Uterus (tissue), 4 donors: ENCODE results near the gene ABCA5. TPM values are rescaled to one million over a fixed set of nuclear protein-coding genes. Genes with fewer than 3 reads are reported as not detected.

Source experiments
- DNase-seq, 2 donors: peaks; one replicate each; pipeline ENCODE4 v3.0.0-alpha.2; 2019 to 2020
- H3K27ac ChIP-seq, 2 donors: fragments of 200-600 bp; sonication (generic); 1 replicate in 1 of 2; 2 replicates in 1 of 2; pipeline ENCODE4 v1.5.1; 2016 to 2018
- H3K27me3 ChIP-seq, 2 donors: fragments of 200-600 bp; sonication (generic); one replicate each; pipeline ENCODE4 v1.5.1; 2018 to 2019; ENCODE audit warnings: control low read depth in 1 of 2
- H3K36me3 ChIP-seq, 2 donors: fragments of 200-600 bp; sonication (generic); one replicate each; pipeline ENCODE4 v1.5.1; 2019; ENCODE audit warnings: control low read depth in 1 of 2
- H3K4me1 ChIP-seq, 2 donors: fragments of 200-600 bp; sonication (generic); one replicate each; pipeline ENCODE4 v1.5.1; 2018 to 2019; ENCODE audit warnings: control low read depth in 1 of 2
- H3K4me3 ChIP-seq, 2 donors: fragments of 200-600 bp; sonication (generic); 1 replicate in 1 of 2; 2 replicates in 1 of 2; pipeline ENCODE4 v1.5.1; 2018 to 2019; ENCODE audit warnings: mild to moderate bottlenecking in 1 of 2
- H3K9me3 ChIP-seq, 2 donors: fragments of 200-600 bp; sonication (generic); one replicate each; pipeline ENCODE4 v1.5.1; 2019; ENCODE audit warnings: control low read depth in 1 of 2
- CTCF ChIP-seq, 4 experiments: fragments of 200-600 bp in 2 of 4; fragments of 450-650 bp in 2 of 4; sonication (generic) in 2 of 4; IDR thresholded peaks; one replicate each; pipeline ENCODE4 v1.5.1; 2016 to 2019; ENCODE audit warnings: antibody characterized with exemption in 4 of 4, mild to moderate bottlenecking in 2 of 4, moderate library complexity in 1 of 4
- POLR2A ChIP-seq, 2 donors: fragments of 450-650 bp; IDR thresholded peaks; one replicate each; pipeline ENCODE4 v1.6.1; 2016; ENCODE audit warnings: antibody characterized with exemption in 2 of 2, mild to moderate bottlenecking in 1 of 2, moderate library complexity in 1 of 2
- intact Hi-C: fragments of 100-400 bp; cut with DNase I; formaldehyde crosslinking; loops from one replicate; pipeline ENCODE4 v1.15.1; 2023; ENCODE audit warnings: low total_unique reads
- total RNA-seq, 4 donors: library from RNA; depleted of rRNA in 3 of 4; stranded (reverse); fragments of >200 nt in 3 of 4; gene quantifications; one replicate each; pipeline versions ENCODE4 v1.1.0 to v1.2.4, GENCODE V29; 2014 to 2023
- donor health status: DM: yes; HTN: yes; CAD: no.

The ABCA5 gene
- total RNA-seq, 4 donors from 2014 or later: 5.9 to 50.9 (median 36.3) TPM

- TF ChIP-seq CTCF (IDR thresholded peaks at IDR 0.05) (no peak), POLR2A (IDR thresholded peaks at IDR 0.05) (no peak)
- no peaks in the 10 kb centered on the region for H3K9me3 ChIP-seq
- intact Hi-C loops: no loop called here
- H3K4me1 ChIP-seq: no peaks in the 10 kb centered on the region
- H3K4me3 ChIP-seq: no peak overlapping the region
- H3K27me3 ChIP-seq: no peaks in the 10 kb centered on the region
- H3K27ac ChIP-seq: no peak overlapping the region
- DNase-seq: no peak
- no peaks in the 10 kb centered on the region for H3K36me3 ChIP-seq
Measured at GRCh38 chr17:69363488-69364210, 36.7 kb upstream of the ABCA5 start.

DNA sequence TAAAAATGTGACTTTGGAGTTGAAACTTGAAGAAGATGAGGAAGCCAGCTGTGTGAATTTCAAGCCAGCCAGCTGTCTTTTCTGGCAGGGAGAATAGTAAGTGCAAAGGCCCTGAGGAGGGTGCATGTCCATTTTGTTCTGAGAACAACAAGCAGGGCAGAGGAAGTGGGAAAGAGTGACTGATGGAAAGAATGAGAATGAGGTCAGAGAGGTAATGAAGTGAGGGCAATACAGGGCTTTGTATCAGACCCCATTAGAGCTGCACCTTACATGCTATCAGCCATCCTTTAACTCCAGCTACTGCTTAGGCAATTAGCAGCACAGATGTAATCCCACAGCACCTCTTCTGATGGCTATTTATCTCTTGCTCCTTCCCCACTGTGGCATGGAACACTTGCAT lies 34.2 kb upstream of the ABCA5 start:
- no peak overlapping the region for H3K27ac ChIP-seq
- no peaks in the 10 kb centered on the region for H3K27me3 ChIP-seq
- TF ChIP-seq POLR2A (IDR thresholded peaks at IDR 0.05) (no peak), CTCF (IDR thresholded peaks at IDR 0.05) (no peak)
- H3K36me3 ChIP-seq: no peaks in the 10 kb centered on the region
- H3K4me1 ChIP-seq: no peaks in the 10 kb centered on the region
- intact Hi-C loops: no loop called here
- H3K9me3 ChIP-seq: no peaks in the 10 kb centered on the region
- DNase-seq: no peak
- H3K4me3 ChIP-seq: no peak overlapping the region

DNA sequence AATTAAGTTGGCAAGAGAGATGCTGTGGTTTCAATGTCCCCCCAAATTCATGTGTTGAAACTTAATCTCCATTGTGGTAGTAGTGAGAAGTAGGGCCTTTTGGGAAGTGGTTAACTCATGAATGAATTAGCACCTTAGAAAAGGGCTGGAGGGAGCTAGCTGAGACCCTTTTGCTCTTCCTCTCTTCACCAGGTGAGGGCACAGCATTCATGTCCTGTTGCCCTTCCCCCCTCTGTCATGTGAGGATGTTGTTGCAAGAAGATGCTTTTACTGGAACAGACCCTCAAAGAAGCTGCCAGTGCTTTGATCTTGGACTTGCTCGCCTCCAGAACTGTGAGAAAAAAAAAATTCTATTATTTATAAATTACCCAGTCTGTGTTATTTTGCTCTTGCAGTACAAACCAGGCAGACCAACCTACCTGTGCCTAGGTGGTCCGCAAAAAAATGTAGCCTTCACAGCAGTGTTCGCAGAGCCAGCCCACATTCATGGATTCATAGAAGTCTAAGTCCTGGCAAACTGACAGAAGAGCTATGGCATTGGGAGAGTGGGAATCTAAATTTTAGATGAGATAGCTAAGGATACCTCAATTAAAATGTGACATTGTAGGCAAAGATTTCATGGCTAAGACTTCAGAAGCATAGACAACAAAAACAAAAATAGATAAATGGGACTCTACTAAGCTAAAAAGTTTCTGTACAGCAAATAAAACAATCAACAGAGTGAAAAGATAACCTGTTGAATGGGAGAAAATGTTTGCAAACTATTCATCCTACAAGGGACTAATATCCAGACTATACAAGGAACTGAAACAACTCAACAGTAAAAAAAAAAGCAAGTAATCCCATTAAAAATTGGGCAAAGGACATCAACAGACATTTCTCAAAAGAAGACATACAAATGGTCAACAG lies 32.0 kb upstream of the ABCA5 start:
- Histone ChIP-seq H3K9me3 (no peaks in the 10 kb centered on the region), H3K4me1 (no peaks in the 10 kb centered on the region), H3K27ac (no peak overlapping the region), H3K4me3 (no peak overlapping the region), H3K36me3 (no peaks in the 10 kb centered on the region), H3K27me3 (no peaks in the 10 kb centered on the region)
- no peak for DNase-seq
- intact Hi-C loops: no loop called here
- TF ChIP-seq POLR2A (IDR thresholded peaks at IDR 0.05): no peak
- TF ChIP-seq CTCF (IDR thresholded peaks at IDR 0.05): no peak

- no peak overlapping the region for H3K27ac ChIP-seq
- DNase-seq: no peak
- H3K9me3 ChIP-seq: no peaks in the 10 kb centered on the region
- no peaks in the 10 kb centered on the region for H3K27me3 ChIP-seq
- no peaks in the 10 kb centered on the region for H3K36me3 ChIP-seq
- TF ChIP-seq POLR2A (IDR thresholded peaks at IDR 0.05) (no peak), CTCF (IDR thresholded peaks at IDR 0.05) (no peak)
- no peaks in the 10 kb centered on the region for H3K4me1 ChIP-seq
- no peak overlapping the region for H3K4me3 ChIP-seq
- intact Hi-C loops: no loop called here
Measured at GRCh38 chr17:69357701-69358100, 30.8 kb upstream of the ABCA5 start.

- DNase-seq: no peak
- H3K36me3 ChIP-seq: no peaks in the 10 kb centered on the region
- no peaks in the 10 kb centered on the region for H3K9me3 ChIP-seq
- H3K27ac ChIP-seq: no peak overlapping the region
- intact Hi-C loops: no loop called here
- no peaks in the 10 kb centered on the region for H3K27me3 ChIP-seq
- TF ChIP-seq CTCF (IDR thresholded peaks at IDR 0.05) (no peak), POLR2A (IDR thresholded peaks at IDR 0.05) (no peak)
- H3K4me3 ChIP-seq: no peak overlapping the region
- H3K4me1 ChIP-seq: no peaks in the 10 kb centered on the region
Measured at GRCh38 chr17:69356625-69357024, 29.7 kb upstream of the ABCA5 start.
